AG04450 (cell line): ENCODE measurements around the gene IFNA7. TPM values are rescaled to one million over a fixed set of nuclear protein-coding genes. Genes with fewer than 3 reads are reported as not detected.
"Not testable (repeated sequence)": the region's sequence is repeated elsewhere in the genome, so short reads cannot be mapped to it uniquely, and the experiment has no call there.

Source experiments
- CTCF ChIA-PET: fragments of 300-600, 350-600 bp; formaldehyde crosslinking; extraction: SDS; loops from one replicate; lab custom pipeline; 2022; ENCODE audit warnings: antibody characterized with exemption, inconsistent platforms; lab: Charles Lee
- POLR2A ChIA-PET: fragments of 350-600 bp; formaldehyde crosslinking; extraction: SDS; loops from one replicate; lab custom pipeline; 2021; ENCODE audit warnings: antibody characterized with exemption, inconsistent platforms; lab: Yijun Ruan, JAX
- DNase-seq: peaks from one replicate; pipeline ENCODE4 v3.0.0-alpha.2; 2011; ENCODE audit warnings: low read depth, low spot score
- H3K27ac ChIP-seq: one replicate; pipeline ENCODE4 v1.5.1; 2012; ENCODE audit warnings: low read depth, low read length, control low read depth
- H3K27me3 ChIP-seq: one replicate; pipeline ENCODE4 v1.6.0; 2012; ENCODE audit warnings: low read length; ENCODE audit not compliant: control insufficient read depth, insufficient read depth
- H3K4me3 ChIP-seq: 2 replicates; pipeline ENCODE4 v1.5.1; 2011; ENCODE audit warnings: mild to moderate bottlenecking, low read depth, low read length, control low read depth
- H3K9me3 ChIP-seq: 2 replicates; pipeline ENCODE4 v1.5.1; 2012; ENCODE audit warnings: low read length; ENCODE audit not compliant: control insufficient read depth, insufficient read depth
- CTCF ChIP-seq: IDR thresholded peaks from 2 replicates; pipeline ENCODE4 v1.5.1; 2011; ENCODE audit warnings: low read depth, low read length, control low read depth, inconsistent platforms
- polyA minus RNA-seq: library from RNA; depleted of rRNA, polyadenylated mRNA; stranded (reverse); fragments of >200 nt; gene quantifications from 2 replicates; pipeline ENCODE4 v1.2.3, GENCODE V29; 2011; rRNA and poly(A)+ RNA removed
- polyA plus RNA-seq: library from polyadenylated mRNA; depleted of rRNA; stranded (reverse); fragments of >200 nt; gene quantifications from 2 replicates; pipeline ENCODE4 v1.2.3, GENCODE V29; 2011; rRNA removed

The IFNA7 gene
- polyA plus RNA-seq, result not detected in 2 replicates
- not detected in 2 replicates for polyA minus RNA-seq

GRCh38 chr9:21202105-21202504 is at the start of gene IFNA7:
Gene IFNA7 (minus strand): TSS chr9:21202205. CDS start chr9:21202165, 40 bp downstream.
- H3K27me3 ChIP-seq, DNase-seq, H3K4me3 ChIP-seq, CTCF ChIA-PET, POLR2A ChIA-PET, H3K9me3 ChIP-seq, H3K27ac ChIP-seq: not testable (repeated sequence)

GRCh38 chr9:21251638-21252037 is 49.6 kb upstream of the IFNA7 start:
- no peak for TF ChIP-seq CTCF
- Histone ChIP-seq H3K27me3 (peaks cover 13% of the 10 kb centered on the region), H3K9me3 (no peaks in the 10 kb centered on the region), H3K27ac (no peak overlapping the region), H3K4me3 (no peak overlapping the region)
- ChIA-PET CTCF (interaction anchor here (0.9 to 1.5 kb wide), 4 partner anchors 15 to 183 kb away, joined by 3 to 6 read pairs (median 4); no protein-coding TSS in a partner anchor), POLR2A (no interaction called here)
- no peak for DNase-seq

- Histone ChIP-seq H3K27me3 (peaks cover 9% of the 10 kb centered on the region), H3K27ac (no peak overlapping the region), H3K9me3 (no peaks in the 10 kb centered on the region), H3K4me3 (no peak overlapping the region)
- no peak for DNase-seq
- CTCF ChIA-PET, result interaction anchor here (0.9 to 1.5 kb wide), 3 partner anchors 15 to 183 kb away, joined by 3 to 4 read pairs (median 3); no protein-coding TSS in a partner anchor
- TF ChIP-seq CTCF, result no peak
- POLR2A ChIA-PET, result no interaction called here
These were observed 49.2 kb upstream of the IFNA7 start for GRCh38 chr9:21251190-21251589.

GRCh38 chr9:21244836-21245235 is 42.8 kb upstream of the IFNA7 start:
- H3K27ac ChIP-seq, result no peak overlapping the region
- no peak overlapping the region for H3K4me3 ChIP-seq
- CTCF ChIA-PET, result no interaction called here
- DNase-seq, result no peak
- POLR2A ChIA-PET, result no interaction called here
- H3K9me3 ChIP-seq, result no peaks in the 10 kb centered on the region
- no peaks in the 10 kb centered on the region for H3K27me3 ChIP-seq
- no peak for TF ChIP-seq CTCF

- CTCF ChIA-PET, result no interaction called here
- Histone ChIP-seq H3K27ac (no peak within 1 kb of the TSS), H3K4me3 (no peak within 1 kb of the TSS), H3K27me3 (no peaks in the 10 kb centered on the region), H3K9me3 (no peaks in the 10 kb centered on the region)
- no peak for TF ChIP-seq CTCF
- POLR2A ChIA-PET, result no interaction called here
- no peak for DNase-seq
These were observed 37.9 kb upstream of the IFNA7 start, which contains the start of gene IFNA14 for GRCh38 chr9:21239911-21240310. Gene IFNA14 (minus strand): TSS chr9:21240005. CDS start chr9:21239935, 70 bp downstream.

GRCh38 chr9:21236360-21236714 is 34.3 kb upstream of the IFNA7 start:
- H3K27me3 ChIP-seq, POLR2A ChIA-PET, H3K9me3 ChIP-seq, H3K4me3 ChIP-seq, H3K27ac ChIP-seq, DNase-seq: not testable (repeated sequence)
- CTCF ChIA-PET, result interaction anchor here (0.6 to 1.5 kb wide), 19 partner anchors 14 to 1008 kb away, joined by 3 to 9 read pairs (median 3); no protein-coding TSS in a partner anchor
